ENCODE measurements around the gene SKI.

SKI gene

GRCh38 chr1:2182376-2182775 lies 45.7 kb upstream of the SKI start:
- no peak for DNase-seq (ENCODE audit: low read depth, low spot score)
- TF ChIP-seq CTCF (IDR thresholded peaks at IDR 0.05; ENCODE audit: low read depth, low read length) = no peak
- no peak overlapping the region for H3K4me3 ChIP-seq (ENCODE audit: low read depth, low read length)
- in situ Hi-C loops (cut with HindIII; ENCODE audit: low sequenced_read_pairs) = no loop called here

- no peak for DNase-seq (ENCODE audit: low read depth, low spot score)
- H3K4me3 ChIP-seq (ENCODE audit: low read depth, low read length) = no peak overlapping the region
- no peak for TF ChIP-seq CTCF (IDR thresholded peaks at IDR 0.05; ENCODE audit: low read depth, low read length)
- in situ Hi-C loops (cut with HindIII; ENCODE audit: low sequenced_read_pairs) = no loop called here
These were observed 44.2 kb upstream of the SKI start for GRCh38 chr1:2183937-2184334.

- in situ Hi-C loops (cut with HindIII; ENCODE audit: low sequenced_read_pairs) = no loop called here
- H3K4me3 ChIP-seq (ENCODE audit: low read depth, low read length) = no peak overlapping the region
- no peak for TF ChIP-seq CTCF (IDR thresholded peaks at IDR 0.05; ENCODE audit: low read depth, low read length)
- no peak for DNase-seq (ENCODE audit: low read depth, low spot score)
These were observed 43.6 kb upstream of the SKI start for GRCh38 chr1:2184531-2184930.

- no peak for DNase-seq (ENCODE audit: low read depth, low spot score)
- no peak for TF ChIP-seq CTCF (IDR thresholded peaks at IDR 0.05; ENCODE audit: low read depth, low read length)
- in situ Hi-C loops (cut with HindIII; ENCODE audit: low sequenced_read_pairs) = no loop called here
- no peak overlapping the region for H3K4me3 ChIP-seq (ENCODE audit: low read depth, low read length)
These were observed 43.2 kb upstream of the SKI start for GRCh38 chr1:2184934-2185333.

- DNase-seq (ENCODE audit: low read depth, low spot score) = no peak
- H3K4me3 ChIP-seq (ENCODE audit: low read depth, low read length) = no peak overlapping the region
- in situ Hi-C loops (cut with HindIII; ENCODE audit: low sequenced_read_pairs) = no loop called here
- no peak for TF ChIP-seq CTCF (IDR thresholded peaks at IDR 0.05; ENCODE audit: low read depth, low read length)
These were observed 42.0 kb upstream of the SKI start for GRCh38 chr1:2185880-2186855.

- TF ChIP-seq CTCF (IDR thresholded peaks at IDR 0.05; ENCODE audit: low read depth, low read length) = no peak
- no peak for DNase-seq (ENCODE audit: low read depth, low spot score)
- in situ Hi-C loops (cut with HindIII; ENCODE audit: low sequenced_read_pairs) = no loop called here
- no peak overlapping the region for H3K4me3 ChIP-seq (ENCODE audit: low read depth, low read length)
These were observed 41.2 kb upstream of the SKI start for GRCh38 chr1:2186901-2187300.
